GM12891 (cell line): Measurements from ENCODE around the gene RNF144A.

Experiments
- PAX5 ChIP-seq: IDR thresholded peaks from 2 replicates; pipeline ENCODE4 v1.6.1; 2011; ENCODE audit warnings: low read length, moderate library complexity, mild to moderate bottlenecking; ENCODE audit not compliant: insufficient read depth, severe bottlenecking
- POLR2A ChIP-seq: IDR thresholded peaks from 2 replicates; pipeline ENCODE4 v1.6.1; 2011; ENCODE audit warnings: low read depth, low read length, control low read depth
- POLR2AphosphoS5 ChIP-seq: IDR thresholded peaks from 2 replicates; pipeline ENCODE4 v1.6.1; 2011; ENCODE audit warnings: low read depth, low read length, control low read depth
- SPI1 ChIP-seq: IDR thresholded peaks from 2 replicates; pipeline ENCODE4 v1.6.1; 2011; ENCODE audit warnings: low read depth, low read length, control low read depth
- TAF1 ChIP-seq: IDR thresholded peaks from 2 replicates; pipeline ENCODE4 v1.6.1; 2011; ENCODE audit warnings: low read depth, low read length, control low read depth

- TF ChIP-seq POLR2A: no peak
- TF ChIP-seq POLR2AphosphoS5: no peak
- TF ChIP-seq SPI1: no peak
- TF ChIP-seq TAF1: no peak
- no peak for TF ChIP-seq PAX5
Measured at GRCh38 chr2:7071916-7072556, 154.8 kb downstream of the RNF144A start.
